ENCODE measurements around the gene TAGLN3. TPM values are rescaled to one million over a fixed set of nuclear protein-coding genes. Genes with fewer than 3 reads are reported as not detected.

The TAGLN3 gene
- total and polyA plus RNA-seq, 2 of the 13 experiments (the other 11 are each of a cell fraction or from before 2014, with no cell fraction given): 0.51 to 0.91 TPM

- no peak for TF ChIP-seq TEF (CRISPR knock-in tag; IDR thresholded peaks at IDR 0.05)
Observed at GRCh38 chr3:111984636-111985298, 14.0 kb upstream of the TAGLN3 start (continued).

GRCh38 chr3:111986800-111987199, 11.9 kb upstream of the TAGLN3 start:
- TF ChIP-seq DZIP1 (CRISPR knock-in tag; IDR thresholded peaks at IDR 0.05) (no peak), KLF16 (CRISPR knock-in tag; IDR thresholded peaks at IDR 0.05) (no peak), CREBL2 (CRISPR knock-in tag; IDR thresholded peaks at IDR 0.05; ENCODE audit: borderline replicate concordance) (no peak), HOXA9 (CRISPR knock-in tag; IDR thresholded peaks at IDR 0.05; ENCODE audit: borderline replicate concordance) (no peak), ZNF784 (CRISPR knock-in tag; IDR thresholded peaks at IDR 0.05; ENCODE audit: borderline replicate concordance) (no peak), THRA (CRISPR knock-in tag; IDR thresholded peaks at IDR 0.05; ENCODE audit: borderline replicate concordance) (no peak), HNF4G (IDR thresholded peaks at IDR 0.05; ENCODE audit: borderline replicate concordance, low read depth, low read length) (no peak), HNF4G (CRISPR knock-in tag; IDR thresholded peaks at IDR 0.05; ENCODE audit: borderline replicate concordance, low read depth) (no peak), GABPB1 (CRISPR knock-in tag; IDR thresholded peaks at IDR 0.05) (no peak), SMC3 (IDR thresholded peaks at IDR 0.05; ENCODE audit: low read length) (no peak)
- in situ Hi-C loops (cut with HindIII; ENCODE audit: extremely low pct_ligation_motif_present, low pct_unique_long_range_greater_than_20kb): no loop called here

More at GRCh38 chr3:111986800-111987199, 11.9 kb upstream of the TAGLN3 start:
- Histone ChIP-seq H3K27ac (ENCODE audit: extremely low read length, insufficient read depth, low read length) (no peak overlapping the region), H3K27me3 (ENCODE audit: control insufficient read depth in 1 of 2, insufficient read depth in 2 of 2, low read length in 2 of 2) (no peaks in the 10 kb centered on the region), H3K79me2 (ENCODE audit: insufficient read depth, low read length) (peaks cover 13% of the 10 kb centered on the region), H3K4me3 (replicated peaks in 1 of 3; ENCODE audit: insufficient read depth in 1 of 3, low read depth in 2 of 3, low read length in 3 of 3) (no peak overlapping the region), H3K4me2 (ENCODE audit: low read depth, low read length) (no peak overlapping the region), H2AFZ (ENCODE audit: low read length) (no peak overlapping the region), H3K9me3 (ENCODE audit: low read length) (no peaks in the 10 kb centered on the region), H3K9ac (ENCODE audit: insufficient read depth, low read depth, low read length) (no peak overlapping the region), H3K36me3 (replicated peaks in 1 of 2; ENCODE audit: control insufficient read depth in 1 of 2, insufficient read depth in 2 of 2, low read length in 2 of 2) (peaks cover 6 to 33% of the 10 kb centered on the region in 2 experiments), H3K4me1 (ENCODE audit: insufficient read depth, low read length) (peaks cover 5% of the 10 kb centered on the region), H4K20me1 (ENCODE audit: insufficient read depth, low read length) (peaks cover 4% of the 10 kb centered on the region; the same call in 1 of the 2 replicates)
- DNase-seq (ENCODE audit: low spot score) (no peak), ATAC-seq (no peak), FAIRE-seq (no peak)
- no TSS peak for BruUV-seq (replicated peaks)
- intact Hi-C loops (cut with micrococcal nuclease; ENCODE audit: unreplicated experiment): no loop called here
- CTCF ChIA-PET (ENCODE audit: low intra/inter-chr PET ratio, low total read pairs): no interaction called here
- POLR2A ChIA-PET: no interaction called here
- WGBS (ENCODE audit: low lambda C conversion rate): 99% methylated on average over 3 of the region's 3 CpGs
